GM12864 (cell line): ENCODE measurements around the gene ALG2.

ENCODE experiments used
- DNase-seq: peaks from one replicate; pipeline ENCODE4 v3.0.0-alpha.2; 2011; ENCODE audit warnings: low read depth
- H3K4me3 ChIP-seq: 2 replicates; pipeline ENCODE4 v1.5.1; 2011; ENCODE audit warnings: mild to moderate bottlenecking, low read depth, low read length, control low read depth
- TF ChIP-seq, protein P1 (sequence below): IDR thresholded peaks from 2 replicates; pipeline ENCODE4 v1.5.1; 2011; ENCODE audit warnings: low read depth, mild to moderate bottlenecking, moderate library complexity, low read length, control low read depth, inconsistent platforms; ENCODE audit errors: missing control alignments

ALG2 gene

DNA sequence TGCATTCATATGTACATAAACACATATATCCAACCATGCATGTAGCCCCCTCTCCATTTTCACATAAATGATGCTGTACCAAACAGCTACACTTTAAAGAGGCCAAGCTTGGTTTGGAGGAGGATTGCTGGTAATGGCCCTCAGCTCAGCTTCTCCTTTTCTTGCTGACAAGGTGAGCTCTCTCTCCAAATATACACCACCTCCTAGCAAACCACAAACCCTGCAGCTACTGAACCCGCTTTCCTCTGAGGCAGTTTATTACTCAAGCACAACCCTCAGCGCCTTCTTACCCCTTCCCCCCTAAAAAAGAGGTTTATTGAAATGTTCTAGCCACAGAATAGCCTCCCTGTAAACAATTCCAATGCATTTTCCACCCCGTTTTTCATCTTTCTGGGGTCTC lies 54.0 kb downstream of the ALG2 start:
- no peak for DNase-seq
- TF ChIP-seq, protein P1, sequence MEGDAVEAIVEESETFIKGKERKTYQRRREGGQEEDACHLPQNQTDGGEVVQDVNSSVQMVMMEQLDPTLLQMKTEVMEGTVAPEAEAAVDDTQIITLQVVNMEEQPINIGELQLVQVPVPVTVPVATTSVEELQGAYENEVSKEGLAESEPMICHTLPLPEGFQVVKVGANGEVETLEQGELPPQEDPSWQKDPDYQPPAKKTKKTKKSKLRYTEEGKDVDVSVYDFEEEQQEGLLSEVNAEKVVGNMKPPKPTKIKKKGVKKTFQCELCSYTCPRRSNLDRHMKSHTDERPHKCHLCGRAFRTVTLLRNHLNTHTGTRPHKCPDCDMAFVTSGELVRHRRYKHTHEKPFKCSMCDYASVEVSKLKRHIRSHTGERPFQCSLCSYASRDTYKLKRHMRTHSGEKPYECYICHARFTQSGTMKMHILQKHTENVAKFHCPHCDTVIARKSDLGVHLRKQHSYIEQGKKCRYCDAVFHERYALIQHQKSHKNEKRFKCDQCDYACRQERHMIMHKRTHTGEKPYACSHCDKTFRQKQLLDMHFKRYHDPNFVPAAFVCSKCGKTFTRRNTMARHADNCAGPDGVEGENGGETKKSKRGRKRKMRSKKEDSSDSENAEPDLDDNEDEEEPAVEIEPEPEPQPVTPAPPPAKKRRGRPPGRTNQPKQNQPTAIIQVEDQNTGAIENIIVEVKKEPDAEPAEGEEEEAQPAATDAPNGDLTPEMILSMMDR, result no peak
- no peak overlapping the region for H3K4me3 ChIP-seq

DNA sequence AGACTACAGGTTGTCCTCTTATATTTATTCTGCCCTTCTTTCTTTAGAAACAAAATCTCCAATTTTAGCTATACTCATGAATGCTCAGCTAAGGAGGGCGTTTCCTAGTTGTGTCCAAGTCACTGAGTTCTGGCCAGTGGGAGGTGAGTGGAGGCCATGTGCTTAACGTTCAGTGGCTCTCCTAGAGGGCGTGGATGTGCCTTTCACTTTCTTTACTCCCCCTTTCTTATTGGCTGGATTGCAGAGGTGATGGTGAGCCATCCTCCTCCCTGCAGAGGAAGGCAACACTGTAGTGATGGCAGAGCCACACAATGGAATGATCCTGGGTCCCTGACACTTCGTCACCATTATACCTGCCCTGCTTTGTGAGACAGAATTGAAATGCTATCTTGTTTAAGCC lies 54.6 kb downstream of the ALG2 start:
- DNase-seq, result no peak
- TF ChIP-seq, protein P1, result no peak
- no peak overlapping the region for H3K4me3 ChIP-seq
